SK-N-SH (cell line): ENCODE measurements around the gene JMJD4. TPM values are rescaled to one million over a fixed set of nuclear protein-coding genes. Genes with fewer than 3 reads are reported as not detected.

Experiments
- CTCF ChIA-PET: fragments of 300-600, 350-600 bp; formaldehyde crosslinking; extraction: SDS; loops from one replicate; lab custom pipeline; 2021; lab: Yijun Ruan, JAX
- POLR2A ChIA-PET: fragments of 350-600 bp; sonication (Branson Sonifier 250); formaldehyde crosslinking; extraction: SDS; loops from one replicate; lab custom pipeline; 2020; ENCODE audit warnings: antibody characterized with exemption, inconsistent platforms; lab: Yijun Ruan, JAX
- DNase-seq: peaks from one replicate; pipeline ENCODE4 v3.0.0; 2012
- H2AFZ ChIP-seq: fragments of 200-600 bp; sonication (generic); 2 replicates; pipeline ENCODE4 v1.8.1; 2016; ENCODE audit warnings: antibody characterized with exemption, mild to moderate bottlenecking, low read depth
- H3F3A ChIP-seq: fragments of 200-600 bp; sonication (generic); replicated peaks from 2 replicates; pipeline ENCODE3; 2016; ENCODE audit warnings: antibody characterized with exemption, mild to moderate bottlenecking; ENCODE audit not compliant: insufficient read depth
- H3K27ac ChIP-seq, 2 experiments: fragments of 200-500 bp in 1 of 2; fragments of 200-600 bp in 1 of 2; sonication (Bioruptor generic) in 1 of 2; sonication (generic), shearing (Covaris generic) in 1 of 2; 2 replicates each; pipeline versions ENCODE4 v1.5.1 to v1.6.1; 2014 to 2016; ENCODE audit warnings: low read depth in 2 of 2, inconsistent platforms in 1 of 2, low read length in 1 of 2, mild to moderate bottlenecking in 1 of 2, mixed read lengths in 1 of 2
- H3K27me3 ChIP-seq: fragments of 200-600 bp; sonication (generic), shearing (Covaris generic); 2 replicates; pipeline ENCODE4 v1.6.1; 2016; ENCODE audit warnings: mixed run types; ENCODE audit not compliant: insufficient read depth
- H3K36me3 ChIP-seq, 2 experiments: fragments of 200-500 bp in 1 of 2; fragments of 200-600 bp in 1 of 2; sonication (Bioruptor generic) in 1 of 2; sonication (generic) in 1 of 2; replicated peaks in 1 of 2; 2 replicates each; pipeline versions ENCODE3 to v1.5.1; 2014 to 2016; ENCODE audit warnings: low read length in 1 of 2, mild to moderate bottlenecking in 1 of 2; ENCODE audit not compliant: insufficient read depth in 2 of 2, control insufficient read depth in 1 of 2
- H3K4me1 ChIP-seq, 2 experiments: fragments of 200-500 bp in 1 of 2; fragments of 200-600 bp in 1 of 2; sonication (Bioruptor generic) in 1 of 2; sonication (generic), shearing (Covaris generic) in 1 of 2; 2 replicates each; pipeline versions ENCODE4 v1.5.1 to v1.6.1; 2014 to 2016; ENCODE audit warnings: low read depth in 1 of 2, low read length in 1 of 2, mixed run types in 1 of 2; ENCODE audit not compliant: insufficient read depth in 2 of 2, control insufficient read depth in 1 of 2
- H3K4me2 ChIP-seq: fragments of 200-600 bp; sonication (generic), shearing (Covaris generic); 2 replicates; pipeline ENCODE4 v1.6.1; 2017; ENCODE audit warnings: mixed run types
- H3K4me3 ChIP-seq, 2 experiments: fragments of 200-500 bp in 1 of 2; fragments of 200-600 bp in 1 of 2; sonication (Bioruptor generic) in 1 of 2; sonication (generic), shearing (Covaris generic) in 1 of 2; 2 replicates each; pipeline versions ENCODE4 v1.5.1 to v1.8.1; 2014 to 2016; ENCODE audit warnings: low read depth in 2 of 2, inconsistent platforms in 1 of 2, low read length in 1 of 2, mild to moderate bottlenecking in 1 of 2, mixed read lengths in 1 of 2, moderate library complexity in 1 of 2
- H3K79me2 ChIP-seq: fragments of 200-600 bp; sonication (generic); 2 replicates; pipeline ENCODE4 v1.8.1; 2017; ENCODE audit warnings: mild to moderate bottlenecking; ENCODE audit not compliant: insufficient read depth
- H3K9ac ChIP-seq: fragments of 200-600 bp; sonication (generic); 2 replicates; pipeline ENCODE4 v1.6.1; 2017; ENCODE audit warnings: mixed run types
- H3K9me2 ChIP-seq: fragments of 200-600 bp; sonication (generic); 2 replicates; pipeline ENCODE4 v1.6.1; 2017; ENCODE audit warnings: mixed run types
- H3K9me3 ChIP-seq: fragments of 200-600 bp; sonication (generic); 2 replicates; pipeline ENCODE4 v1.6.1; 2017; ENCODE audit warnings: mixed run types, mild to moderate bottlenecking, moderate library complexity
- H4K20me1 ChIP-seq: fragments of 200-600 bp; sonication (generic); 2 replicates; pipeline ENCODE4 v1.6.1; 2017; ENCODE audit warnings: mild to moderate bottlenecking, mixed run types; ENCODE audit not compliant: insufficient read depth
- CHD2 ChIP-seq: fragments of 150-350 bp; IDR thresholded peaks from 2 replicates; pipeline ENCODE4 v1.6.1; 2018; ENCODE audit warnings: low read length; ENCODE audit not compliant: partially characterized antibody
- EP300 ChIP-seq, 2 experiments: IDR thresholded peaks; 2 replicates each; pipeline versions ENCODE4 v1.4.0 to v1.6.1; 2012; ENCODE audit warnings: borderline replicate concordance in 1 of 2, low read depth in 1 of 2, low read length in 1 of 2
- EZH2phosphoT487 ChIP-seq: fragments of 200-600 bp; sonication (generic); IDR thresholded peaks from 2 replicates; pipeline ENCODE4 v1.6.1; 2017; ENCODE audit warnings: low read depth, mixed run types, mild to moderate bottlenecking, antibody characterized with exemption, moderate library complexity, borderline replicate concordance
- FOXM1 ChIP-seq: IDR thresholded peaks from 2 replicates; pipeline ENCODE4 v1.4.0; 2012; ENCODE audit warnings: low read depth, mild to moderate bottlenecking
- GABPA ChIP-seq: IDR thresholded peaks from 2 replicates; pipeline ENCODE4 v1.4.0; 2012; ENCODE audit warnings: low read depth, mild to moderate bottlenecking
- MEF2A ChIP-seq: IDR thresholded peaks from 2 replicates; pipeline ENCODE4 v1.4.0; 2012; ENCODE audit warnings: low read depth, borderline replicate concordance
- MXI1 ChIP-seq: IDR thresholded peaks from 2 replicates; pipeline ENCODE4 v1.6.1; 2012; ENCODE audit warnings: mild to moderate bottlenecking, low read depth, low read length, improper control_type of control experiment
- NFIC ChIP-seq: IDR thresholded peaks from 2 replicates; pipeline ENCODE4 v1.4.0; 2012; ENCODE audit warnings: borderline replicate concordance
- NRF1 ChIP-seq: IDR thresholded peaks from 2 replicates; pipeline ENCODE4 v1.6.1; 2012; ENCODE audit warnings: low read depth, mild to moderate bottlenecking, low read length
- RAD21 ChIP-seq: IDR thresholded peaks from 2 replicates; pipeline ENCODE4 v1.6.1; 2012; ENCODE audit warnings: mild to moderate bottlenecking, low read length
- RCOR1 ChIP-seq: fragments of 150-350 bp; IDR thresholded peaks from 2 replicates; pipeline ENCODE4 v1.6.1; 2017; ENCODE audit warnings: antibody characterized with exemption, low read length
- SIN3A ChIP-seq: IDR thresholded peaks from 2 replicates; pipeline ENCODE4 v1.6.1; 2012; ENCODE audit warnings: low read depth, mild to moderate bottlenecking, low read length, moderate library complexity, borderline replicate concordance
- TCF12 ChIP-seq: IDR thresholded peaks from 2 replicates; pipeline ENCODE4 v1.4.0; 2012
- YY1 ChIP-seq: IDR thresholded peaks from 2 replicates; pipeline ENCODE4 v1.4.0; 2012; ENCODE audit warnings: low read depth, mild to moderate bottlenecking
- WGBS: methylation state at CpG from one replicate; pipeline ENCODE4 v1.1.6; 2017; ENCODE audit warnings: low lambda C conversion rate; 5-methylcytosine and 5-hydroxymethylcytosine counted together
- polyA plus RNA-seq, 3 experiments: library from polyadenylated mRNA; depleted of rRNA; stranded (reverse); fragments of >200 nt; gene quantifications; 2 replicates each; pipeline ENCODE4 v1.2.3, GENCODE V29; 2012
- TF ChIP-seq, protein P1 (sequence below): fragments of 200-600 bp; sonication (generic); IDR thresholded peaks from 2 replicates; pipeline ENCODE4 v1.6.1; 2017; ENCODE audit warnings: antibody characterized with exemption, mild to moderate bottlenecking, moderate library complexity
- TF ChIP-seq, protein P2 (sequence below): IDR thresholded peaks from 2 replicates; pipeline ENCODE4 v1.4.0; 2012; ENCODE audit warnings: low read depth, borderline replicate concordance
- TF ChIP-seq, protein P3 (sequence below): fragments of 150-350 bp; IDR thresholded peaks from 2 replicates; pipeline ENCODE4 v1.6.1; 2016; ENCODE audit warnings: mild to moderate bottlenecking, low read depth, low read length

The JMJD4 gene
- polyA plus RNA-seq, 1 of the 3 experiments (the other 2 are of a cell fraction), result 15.0 TPM

DNA sequence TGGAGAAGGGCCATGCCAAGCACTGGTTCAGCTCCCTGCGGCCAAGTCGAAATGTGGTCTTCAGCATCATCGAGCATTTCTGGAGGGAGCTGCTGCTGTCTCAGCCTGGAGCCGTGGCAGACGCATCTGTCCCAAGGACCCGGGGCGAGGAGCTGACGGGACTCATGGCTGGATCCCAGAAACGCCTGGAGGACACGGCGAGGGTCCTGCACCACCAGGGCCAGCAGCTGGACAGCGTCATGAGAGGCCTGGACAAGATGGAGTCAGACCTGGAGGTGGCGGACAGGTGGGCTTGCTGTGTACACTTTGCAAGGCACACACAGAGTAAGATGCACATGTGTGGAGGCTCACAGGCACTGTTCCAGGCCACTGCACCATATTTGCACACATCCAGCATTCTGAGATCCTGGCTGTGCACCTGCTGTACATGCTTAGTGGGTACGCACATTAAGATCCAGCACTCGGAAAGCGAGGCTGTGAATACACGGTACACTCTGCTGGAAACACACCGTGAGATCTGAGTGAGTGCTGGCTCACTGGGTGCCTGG, 12.9 kb upstream of the JMJD4 start:
- Histone ChIP-seq H3K4me2 (no peak overlapping the region), H3K9me2 (no peaks in the 10 kb centered on the region), H3K4me3 (no peak overlapping the region), H4K20me1 (peaks cover 41% of the 10 kb centered on the region; the same call in 1 of the 2 replicates), H3K9me3 (no peaks in the 10 kb centered on the region), H3K79me2 (peaks cover 31% of the 10 kb centered on the region), H2AFZ (no peak overlapping the region), H3K4me1 (no peaks in the 10 kb centered on the region; a peak in 1 of 4 replicates), H3K27me3 (no peaks in the 10 kb centered on the region), H3F3A (no peaks in the 10 kb centered on the region), H3K9ac (no peak overlapping the region), H3K27ac (no peak overlapping the region), H3K36me3 (peaks cover 6 to 45% of the 10 kb centered on the region in 2 experiments)
- TF ChIP-seq, protein P1, sequence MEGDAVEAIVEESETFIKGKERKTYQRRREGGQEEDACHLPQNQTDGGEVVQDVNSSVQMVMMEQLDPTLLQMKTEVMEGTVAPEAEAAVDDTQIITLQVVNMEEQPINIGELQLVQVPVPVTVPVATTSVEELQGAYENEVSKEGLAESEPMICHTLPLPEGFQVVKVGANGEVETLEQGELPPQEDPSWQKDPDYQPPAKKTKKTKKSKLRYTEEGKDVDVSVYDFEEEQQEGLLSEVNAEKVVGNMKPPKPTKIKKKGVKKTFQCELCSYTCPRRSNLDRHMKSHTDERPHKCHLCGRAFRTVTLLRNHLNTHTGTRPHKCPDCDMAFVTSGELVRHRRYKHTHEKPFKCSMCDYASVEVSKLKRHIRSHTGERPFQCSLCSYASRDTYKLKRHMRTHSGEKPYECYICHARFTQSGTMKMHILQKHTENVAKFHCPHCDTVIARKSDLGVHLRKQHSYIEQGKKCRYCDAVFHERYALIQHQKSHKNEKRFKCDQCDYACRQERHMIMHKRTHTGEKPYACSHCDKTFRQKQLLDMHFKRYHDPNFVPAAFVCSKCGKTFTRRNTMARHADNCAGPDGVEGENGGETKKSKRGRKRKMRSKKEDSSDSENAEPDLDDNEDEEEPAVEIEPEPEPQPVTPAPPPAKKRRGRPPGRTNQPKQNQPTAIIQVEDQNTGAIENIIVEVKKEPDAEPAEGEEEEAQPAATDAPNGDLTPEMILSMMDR, result no peak
- no peak for TF ChIP-seq EP300 (IDR thresholded peaks at IDR 0.05; ENCODE audit: borderline replicate concordance in 1 of 2, low read depth in 1 of 2, low read length in 1 of 2)
- no peak for TF ChIP-seq NFIC
- TF ChIP-seq YY1, result no peak
- TF ChIP-seq, protein P2, sequence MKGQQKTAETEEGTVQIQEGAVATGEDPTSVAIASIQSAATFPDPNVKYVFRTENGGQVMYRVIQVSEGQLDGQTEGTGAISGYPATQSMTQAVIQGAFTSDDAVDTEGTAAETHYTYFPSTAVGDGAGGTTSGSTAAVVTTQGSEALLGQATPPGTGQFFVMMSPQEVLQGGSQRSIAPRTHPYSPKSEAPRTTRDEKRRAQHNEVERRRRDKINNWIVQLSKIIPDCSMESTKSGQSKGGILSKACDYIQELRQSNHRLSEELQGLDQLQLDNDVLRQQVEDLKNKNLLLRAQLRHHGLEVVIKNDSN, result no peak
- TF ChIP-seq TCF12, result no peak
- TF ChIP-seq MXI1, result no peak
- no peak for TF ChIP-seq FOXM1
- TF ChIP-seq, protein P3, sequence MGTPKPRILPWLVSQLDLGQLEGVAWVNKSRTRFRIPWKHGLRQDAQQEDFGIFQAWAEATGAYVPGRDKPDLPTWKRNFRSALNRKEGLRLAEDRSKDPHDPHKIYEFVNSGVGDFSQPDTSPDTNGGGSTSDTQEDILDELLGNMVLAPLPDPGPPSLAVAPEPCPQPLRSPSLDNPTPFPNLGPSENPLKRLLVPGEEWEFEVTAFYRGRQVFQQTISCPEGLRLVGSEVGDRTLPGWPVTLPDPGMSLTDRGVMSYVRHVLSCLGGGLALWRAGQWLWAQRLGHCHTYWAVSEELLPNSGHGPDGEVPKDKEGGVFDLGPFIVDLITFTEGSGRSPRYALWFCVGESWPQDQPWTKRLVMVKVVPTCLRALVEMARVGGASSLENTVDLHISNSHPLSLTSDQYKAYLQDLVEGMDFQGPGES, result no peak
- TF ChIP-seq RCOR1, result no peak
- TF ChIP-seq RAD21, result no peak
- TF ChIP-seq MEF2A, result no peak
- TF ChIP-seq EZH2phosphoT487, result no peak
- no peak for TF ChIP-seq SIN3A
- TF ChIP-seq GABPA, result no peak
- no peak for TF ChIP-seq CHD2
- no peak for TF ChIP-seq NRF1
- WGBS, result 96% methylated on average over 14 of the region's 18 CpGs
- POLR2A ChIA-PET, result no interaction called here
- DNase-seq, result no peak
- CTCF ChIA-PET, result interaction anchor here (1.0 kb wide), 1 partner anchor 14 kb away, joined by 4 read pairs; no protein-coding TSS in a partner anchor
